Left lobe of liver (tissue), 2 donors: ENCODE results near the gene ZFYVE28. TPM values are rescaled to one million over a fixed set of nuclear protein-coding genes. Genes with fewer than 3 reads are reported as not detected.
"Not testable (repeated sequence)": the region's sequence is repeated elsewhere in the genome, so short reads cannot be mapped to it uniquely, and the experiment has no call there.

Experiments
- ATAC-seq: fragments of 200-7000 bp; cut with Tn5 transposase; one replicate; pipeline ENCODE4 v1.9.1; 2020; ENCODE audit warnings: mild to moderate bottlenecking, moderate library complexity
- DNase-seq: peaks from one replicate; pipeline ENCODE4 v3.0.0-alpha.2; 2020; ENCODE audit warnings: low spot score
- total RNA-seq: library from RNA; stranded (reverse); gene quantifications from one replicate; pipeline ENCODE4 v1.2.1, GENCODE V29; 2021
- donor health status: DM: no; HTN: no; CAD: no; lungs with moderate emphysema.
- donor health status: DM: no; HTN: yes; CAD: no.

The ZFYVE28 gene
- total RNA-seq, 1 donor from 2014 or later = 12.7 TPM

GRCh38 chr4:2276581-2277325 is 141.7 kb downstream of the ZFYVE28 start:
- DNase-seq (no peak), ATAC-seq (no peak)

GRCh38 chr4:2275546-2276251 is 142.7 kb downstream of the ZFYVE28 start:
- ATAC-seq = no peak
- no peak for DNase-seq

- not testable (repeated sequence) for DNase-seq, ATAC-seq
Observed at GRCh38 chr4:2275044-2275397, 143.4 kb downstream of the ZFYVE28 start.

GRCh38 chr4:2274320-2275043 is 144.0 kb downstream of the ZFYVE28 start:
- no peak for ATAC-seq
- DNase-seq = no peak

- DNase-seq (no peak), ATAC-seq (no peak)
Observed at GRCh38 chr4:2273657-2274319, 144.7 kb downstream of the ZFYVE28 start.

GRCh38 chr4:2273221-2273620 is 145.2 kb downstream of the ZFYVE28 start:
- ATAC-seq = no peak
- DNase-seq = no peak

GRCh38 chr4:2272828-2273120 is 145.7 kb downstream of the ZFYVE28 start:
- DNase-seq (no peak), ATAC-seq (no peak)

GRCh38 chr4:2272026-2272827 is 146.2 kb downstream of the ZFYVE28 start:
- DNase-seq (no peak), ATAC-seq (no peak)

GRCh38 chr4:2271279-2272025 is 147.0 kb downstream of the ZFYVE28 start:
- ATAC-seq = no peak
- DNase-seq = no peak

- ATAC-seq (no peak), DNase-seq (no peak)
Observed at GRCh38 chr4:2270341-2271165, 147.9 kb downstream of the ZFYVE28 start.

GRCh38 chr4:2269618-2270163 is 148.8 kb downstream of the ZFYVE28 start:
- ATAC-seq = no peak

GRCh38 chr4:2269206-2269531 is 149.3 kb downstream of the ZFYVE28 start:
- DNase-seq (no peak), ATAC-seq (no peak)

More at GRCh38 chr4:2269618-2270163, 148.8 kb downstream of the ZFYVE28 start:
- DNase-seq = no peak

GRCh38 chr4:2268357-2269205 is 149.9 kb downstream of the ZFYVE28 start:
- no peak for ATAC-seq
- DNase-seq = no peak

- DNase-seq = no peak
- ATAC-seq = no peak
Observed at GRCh38 chr4:2267841-2268240, 150.6 kb downstream of the ZFYVE28 start.

- DNase-seq (no peak), ATAC-seq (no peak)
Observed at GRCh38 chr4:2267320-2267811, 151.1 kb downstream of the ZFYVE28 start.

- DNase-seq (no peak), ATAC-seq (no peak)
Observed at GRCh38 chr4:2266821-2267220, 151.6 kb downstream of the ZFYVE28 start.

GRCh38 chr4:2266181-2266580 is 152.3 kb downstream of the ZFYVE28 start:
- ATAC-seq = peak; percentile 27
- DNase-seq = peak; percentile 77
